Lower lobe of right lung (tissue), 2 donors: ENCODE measurements around the gene QRICH1. TPM values are rescaled to one million over a fixed set of nuclear protein-coding genes. Genes with fewer than 3 reads are reported as not detected.

Experiments
- ATAC-seq, 2 donors: fragments of 200-7000 bp; cut with Tn5 transposase; one replicate each; pipeline ENCODE4 v1.9.1; 2020 to 2022; ENCODE audit warnings: mild to moderate bottlenecking in 2 of 2, moderate library complexity in 2 of 2
- DNase-seq: peaks from one replicate; pipeline ENCODE4 v3.0.0-alpha.2; 2020
- H3K27ac ChIP-seq: fragments of 200-600 bp; one replicate; pipeline ENCODE4 v1.8.0; 2022
- H3K27me3 ChIP-seq: fragments of 200-600 bp; one replicate; pipeline ENCODE4 v1.8.0; 2022; ENCODE audit warnings: low read depth
- H3K36me3 ChIP-seq: fragments of 200-600 bp; one replicate; pipeline ENCODE4 v1.8.0; 2022; ENCODE audit warnings: mild to moderate bottlenecking
- H3K4me1 ChIP-seq: fragments of 200-600 bp; one replicate; pipeline ENCODE4 v1.8.0; 2022
- H3K4me3 ChIP-seq: fragments of 200-600 bp; one replicate; pipeline ENCODE4 v1.8.0; 2022; ENCODE audit warnings: mild to moderate bottlenecking
- H3K9me3 ChIP-seq: fragments of 200-600 bp; one replicate; pipeline ENCODE4 v1.8.0; 2022
- CTCF ChIP-seq: fragments of 200-600 bp; IDR thresholded peaks from one replicate; pipeline ENCODE4 v1.8.0; 2022; ENCODE audit warnings: antibody characterized with exemption, mild to moderate bottlenecking
- intact Hi-C: fragments of 100-400 bp; cut with DNase I; formaldehyde crosslinking; loops from one replicate; pipeline ENCODE4 v1.11.0; 2022
- total RNA-seq: library from RNA; stranded (reverse); fragmentation: NEBNext Ultra II Directional; extraction: Animal tissue kit (Norgen Biotek cat#: 25700); gene quantifications from one replicate; pipeline ENCODE4 v1.2.1, GENCODE V29; 2021
- donor health status: DM: no; HTN: yes; CAD: no; lungs with severe emphysema.

QRICH1 gene
- total RNA-seq, 1 donor from 2014 or later: 85.4 TPM

DNA sequence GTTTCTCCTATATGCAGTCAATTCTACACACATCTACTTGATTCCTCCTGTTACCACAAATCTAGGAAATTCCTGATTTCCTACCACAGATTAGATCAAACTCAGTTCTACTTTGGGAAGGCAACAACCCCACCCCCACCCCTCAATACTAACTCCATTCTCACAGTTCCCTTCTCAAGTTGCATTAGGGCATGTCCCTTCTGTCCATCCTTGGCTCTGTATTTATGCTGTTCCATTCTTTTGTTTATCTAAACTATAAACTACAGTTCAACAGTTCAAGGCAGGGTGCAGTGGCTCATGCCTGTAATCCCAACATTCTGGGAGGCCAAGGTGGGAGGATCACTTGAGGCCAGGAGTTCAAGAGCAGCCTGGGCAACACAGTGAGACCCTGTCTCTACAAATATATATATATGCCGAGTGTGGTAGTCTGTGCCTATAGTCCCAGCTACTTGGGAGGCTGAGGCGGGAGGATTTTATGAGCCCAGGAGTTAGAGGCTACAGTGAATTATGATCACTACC is 39.5 kb downstream of the QRICH1 start:
- Histone ChIP-seq H3K4me3 (no peak overlapping the region), H3K27me3 (no peaks in the 10 kb centered on the region), H3K27ac (no peak overlapping the region), H3K36me3 (peaks cover 88% of the 10 kb centered on the region), H3K4me1 (no peaks in the 10 kb centered on the region), H3K9me3 (no peaks in the 10 kb centered on the region)
- TF ChIP-seq CTCF: no peak
- ATAC-seq: no peak
- DNase-seq: no peak
- intact Hi-C loops: no loop called here

- no peak for TF ChIP-seq CTCF
- no peak overlapping the region for H3K27ac ChIP-seq
- intact Hi-C loops: no loop called here
- DNase-seq (no peak), ATAC-seq (no peak)
- H3K36me3 ChIP-seq: peaks cover 84% of the 10 kb centered on the region
- H3K4me3 ChIP-seq: no peak overlapping the region
- no peaks in the 10 kb centered on the region for H3K27me3 ChIP-seq
- no peaks in the 10 kb centered on the region for H3K9me3 ChIP-seq
- H3K4me1 ChIP-seq: no peaks in the 10 kb centered on the region
These were observed 40.3 kb downstream of the QRICH1 start for GRCh38 chr3:49053543-49053942.

GRCh38 chr3:49035281-49035680 is 58.6 kb downstream of the QRICH1 start:
- no peak for TF ChIP-seq CTCF
- H3K4me1 ChIP-seq: peaks cover 9% of the 10 kb centered on the region
- H3K36me3 ChIP-seq: peaks cover 100% of the 10 kb centered on the region
- H3K4me3 ChIP-seq: no peak overlapping the region
- ATAC-seq (peak in 1 of 2 donors; percentile 17), DNase-seq (no peak)
- no peak overlapping the region for H3K27ac ChIP-seq
- intact Hi-C loops: no loop called here
- no peaks in the 10 kb centered on the region for H3K9me3 ChIP-seq
- no peaks in the 10 kb centered on the region for H3K27me3 ChIP-seq

DNA sequence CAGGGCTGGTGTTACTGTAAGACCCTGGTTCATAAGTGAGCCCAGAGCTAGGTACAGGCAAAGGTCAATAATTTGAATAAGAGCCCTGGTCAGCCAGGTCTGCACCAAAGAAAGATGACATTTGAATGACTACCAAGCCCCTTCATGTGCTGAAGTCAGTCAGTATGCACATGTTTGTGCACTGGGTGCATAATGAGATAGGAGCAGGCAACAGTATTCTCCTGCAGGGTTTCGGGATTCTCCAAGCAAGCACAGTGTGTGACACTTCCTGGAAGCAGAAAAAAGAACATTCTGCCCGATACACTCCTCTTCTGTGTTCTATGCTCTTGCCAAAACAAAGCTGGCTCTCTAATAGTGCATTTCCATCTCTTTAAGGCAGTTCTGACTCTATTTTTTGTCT is 59.2 kb downstream of the QRICH1 start:
- H3K27ac ChIP-seq: no peak overlapping the region
- intact Hi-C loops: no loop called here
- H3K9me3 ChIP-seq: no peaks in the 10 kb centered on the region
- peaks cover 9% of the 10 kb centered on the region for H3K4me1 ChIP-seq
- no peak overlapping the region for H3K4me3 ChIP-seq
- peaks cover 100% of the 10 kb centered on the region for H3K36me3 ChIP-seq
- no peaks in the 10 kb centered on the region for H3K27me3 ChIP-seq
- TF ChIP-seq CTCF: no peak
- no peak for ATAC-seq
- DNase-seq: no peak

- Histone ChIP-seq H3K27ac (no peak overlapping the region), H3K27me3 (no peaks in the 10 kb centered on the region), H3K9me3 (no peaks in the 10 kb centered on the region), H3K4me3 (no peak overlapping the region), H3K36me3 (peaks cover 82% of the 10 kb centered on the region), H3K4me1 (peaks cover 19% of the 10 kb centered on the region)
- ATAC-seq (no peak), DNase-seq (no peak)
- TF ChIP-seq CTCF: no peak
- intact Hi-C loops: no loop called here
These were observed 61.1 kb downstream of the QRICH1 start for GRCh38 chr3:49032646-49033304.
